H1 (cell line): ENCODE data around the gene NXPH2. TPM values are rescaled to one million over a fixed set of nuclear protein-coding genes. Genes with fewer than 3 reads are reported as not detected.

ENCODE experiments used
- CTCF ChIA-PET: fragments of 300-600 bp; sonication (Branson Sonifier 250); formaldehyde crosslinking; loops from one replicate; lab custom pipeline; 2021; ENCODE audit not compliant: partially characterized antibody; lab: Charles Lee
- POLR2A ChIA-PET: fragments of 300-600 bp; sonication (Branson Sonifier 250); formaldehyde crosslinking; loops from one replicate; lab custom pipeline; 2021; ENCODE audit warnings: inconsistent platforms; ENCODE audit not compliant: partially characterized antibody; lab: Charles Lee
- DNase-seq, 2 experiments: peaks; one replicate each; pipeline versions ENCODE4 v3.0.0 to v3.0.0-alpha.2; 2010 to 2022; ENCODE audit warnings: low spot score in 2 of 2, low read depth in 1 of 2, mixed read lengths in 1 of 2
- FAIRE-seq: peaks from 2 replicates; lab custom pipeline; 2011; peaks lifted over from hg19 to GRCh38; lab: Jason Lieb, UNC
- H2AFZ ChIP-seq: 2 replicates; pipeline ENCODE4 v1.8.1; 2012; ENCODE audit warnings: low read length, inconsistent platforms
- H2AK5ac ChIP-seq: 2 replicates; pipeline ENCODE4 v1.6.1; 2013; ENCODE audit warnings: low read depth, low read length
- H2BK120ac ChIP-seq: replicated peaks from 2 replicates; pipeline ENCODE3; 2013; ENCODE audit warnings: low read depth, low read length, inconsistent platforms
- H2BK12ac ChIP-seq: 2 replicates; pipeline ENCODE4 v1.6.1; 2013; ENCODE audit warnings: low read depth, low read length
- H2BK15ac ChIP-seq: 2 replicates; pipeline ENCODE4 v1.6.1; 2013; ENCODE audit warnings: low read length
- H2BK20ac ChIP-seq: 2 replicates; pipeline ENCODE4 v1.6.1; 2013; ENCODE audit warnings: low read length
- H2BK5ac ChIP-seq: 2 replicates; pipeline ENCODE4 v1.6.1; 2013; ENCODE audit warnings: low read depth, low read length
- H3K14ac ChIP-seq: 2 replicates; pipeline ENCODE4 v1.6.1; 2013; ENCODE audit warnings: inconsistent platforms; ENCODE audit not compliant: insufficient read length
- H3K18ac ChIP-seq: 2 replicates; pipeline ENCODE4 v1.6.1; 2013; ENCODE audit warnings: low read length; ENCODE audit errors: extremely low read depth
- H3K23ac ChIP-seq: 2 replicates; pipeline ENCODE4 v1.6.1; 2013; ENCODE audit warnings: inconsistent platforms; ENCODE audit not compliant: insufficient read length
- H3K23me2 ChIP-seq: 2 replicates; pipeline ENCODE4 v1.6.1; 2013; ENCODE audit warnings: low read depth, low read length
- H3K27ac ChIP-seq: 2 replicates; pipeline ENCODE4 v1.6.1; 2011; ENCODE audit warnings: low read depth, low read length, inconsistent platforms
- H3K27me3 ChIP-seq, 4 experiments: replicated peaks in 1 of 4; 1 replicate in 1 of 4; 2 replicates in 3 of 4; pipeline versions ENCODE4 v1.6.1 to v1.8.1; 2011 to 2013; ENCODE audit warnings: low read length in 3 of 4, mild to moderate bottlenecking in 3 of 4, inconsistent platforms in 2 of 4, mixed read lengths in 2 of 4, moderate library complexity in 1 of 4; ENCODE audit not compliant: control insufficient read depth in 3 of 4, insufficient read depth in 3 of 4; ENCODE audit errors: extremely low read depth in 1 of 4
- H3K36me3 ChIP-seq, 4 experiments: 2 replicates each; pipeline versions ENCODE4 v1.6.1 to v1.8.1; 2011 to 2013; ENCODE audit warnings: mild to moderate bottlenecking in 4 of 4, low read length in 3 of 4, moderate library complexity in 2 of 4, control low read depth in 1 of 4, inconsistent platforms in 1 of 4; ENCODE audit not compliant: insufficient read depth in 4 of 4, control insufficient read depth in 2 of 4
- H3K4ac ChIP-seq: replicated peaks from 2 replicates; pipeline ENCODE3; 2013; ENCODE audit warnings: low read length, low read depth, mixed read lengths, inconsistent platforms; ENCODE audit not compliant: insufficient read length
- H3K4me1 ChIP-seq, 4 experiments: replicated peaks in 1 of 4; 1 replicate in 1 of 4; 2 replicates in 3 of 4; pipeline versions ENCODE4 v1.6.1 to v1.8.1; 2011 to 2013; ENCODE audit warnings: low read length in 3 of 4, inconsistent platforms in 2 of 4, mixed read lengths in 1 of 4; ENCODE audit not compliant: insufficient read depth in 4 of 4, control insufficient read depth in 3 of 4
- H3K4me2 ChIP-seq, 2 experiments: 2 replicates each; pipeline versions ENCODE4 v1.6.1 to v1.8.1; 2011 to 2013; ENCODE audit warnings: low read depth in 2 of 2, low read length in 2 of 2, control low read depth in 1 of 2, inconsistent platforms in 1 of 2, mild to moderate bottlenecking in 1 of 2; ENCODE audit not compliant: insufficient read depth in 1 of 2
- H3K4me3 ChIP-seq, 4 experiments: fragments of 200-600, 300-600 bp in 1 of 4; sonication (generic), shearing (Covaris generic), sonication (Bioruptor Twin) in 1 of 4; 2 replicates each; pipeline versions ENCODE4 v1.5.1 to v1.8.1; 2011 to 2016; ENCODE audit warnings: low read length in 4 of 4, low read depth in 3 of 4, control low read depth in 2 of 4, inconsistent platforms in 2 of 4, mild to moderate bottlenecking in 2 of 4, mixed read lengths in 1 of 4, moderate library complexity in 1 of 4; ENCODE audit not compliant: insufficient read depth in 2 of 4; ENCODE audit errors: extremely low read depth in 1 of 4
- H3K56ac ChIP-seq: replicated peaks from 2 replicates; pipeline ENCODE3; 2013; ENCODE audit warnings: low read depth, mild to moderate bottlenecking, mixed read lengths, low read length, inconsistent platforms; ENCODE audit not compliant: insufficient read length
- H3K79me1 ChIP-seq: 2 replicates; pipeline ENCODE4 v1.6.1; 2013; ENCODE audit warnings: low read depth, low read length, control low read depth
- H3K79me2 ChIP-seq, 2 experiments: 2 replicates each; pipeline versions ENCODE4 v1.6.1 to v1.8.1; 2012 to 2013; ENCODE audit warnings: low read length in 2 of 2, mild to moderate bottlenecking in 2 of 2, inconsistent platforms in 1 of 2; ENCODE audit not compliant: insufficient read depth in 2 of 2, control insufficient read depth in 1 of 2
- H3K9ac ChIP-seq, 4 experiments: replicated peaks in 1 of 4; 1 replicate in 1 of 4; 2 replicates in 3 of 4; pipeline versions ENCODE4 v1.6.1 to v1.8.1; 2011 to 2013; ENCODE audit warnings: low read depth in 3 of 4, low read length in 3 of 4, control low read depth in 2 of 4, mild to moderate bottlenecking in 2 of 4, moderate library complexity in 2 of 4, inconsistent platforms in 1 of 4; ENCODE audit errors: extremely low read depth in 1 of 4
- H3K9me3 ChIP-seq, 2 experiments: 2 replicates each; pipeline versions ENCODE4 v1.6.1 to v1.8.1; 2012 to 2013; ENCODE audit warnings: mild to moderate bottlenecking in 2 of 2, moderate library complexity in 2 of 2, control low read depth in 1 of 2, inconsistent platforms in 1 of 2, low read depth in 1 of 2, low read length in 1 of 2, mixed read lengths in 1 of 2; ENCODE audit not compliant: insufficient read depth in 2 of 2
- H4K20me1 ChIP-seq, 2 experiments: replicated peaks in 1 of 2; 2 replicates each; pipeline versions ENCODE3 to v1.8.1; 2011 to 2013; ENCODE audit warnings: inconsistent platforms in 2 of 2, low read length in 2 of 2, mild to moderate bottlenecking in 1 of 2; ENCODE audit not compliant: insufficient read depth in 2 of 2, control insufficient read depth in 1 of 2
- H4K5ac ChIP-seq: 2 replicates; pipeline ENCODE4 v1.6.1; 2013; ENCODE audit warnings: low read length, low read depth, mixed read lengths, inconsistent platforms; ENCODE audit not compliant: insufficient read length
- H4K8ac ChIP-seq: 2 replicates; pipeline ENCODE4 v1.8.0; 2013; ENCODE audit warnings: mild to moderate bottlenecking, moderate library complexity, low read length, inconsistent platforms; ENCODE audit not compliant: insufficient read depth; ENCODE audit errors: extremely low read depth
- H4K91ac ChIP-seq: replicated peaks from 2 replicates; pipeline ENCODE3; 2013; ENCODE audit warnings: low read length, mixed read lengths, inconsistent platforms; ENCODE audit not compliant: insufficient read length
- ATF3 ChIP-seq: IDR thresholded peaks from 2 replicates; pipeline ENCODE4 v1.6.1; 2011; ENCODE audit warnings: low read depth, mild to moderate bottlenecking, low read length; ENCODE audit not compliant: insufficient read depth
- BCL11A ChIP-seq, 2 experiments: IDR thresholded peaks; one replicate each; pipeline ENCODE4 v1.6.1; 2011; ENCODE audit warnings: low read depth in 2 of 2, low read length in 2 of 2, mild to moderate bottlenecking in 2 of 2
- CEBPB ChIP-seq: IDR thresholded peaks from 2 replicates; pipeline ENCODE4 v1.6.1; 2012; ENCODE audit warnings: low read depth, low read length
- EZH2 ChIP-seq: fragments of 200-600 bp; sonication (generic); IDR thresholded peaks from 2 replicates; pipeline ENCODE4 v1.7.1; 2012; ENCODE audit warnings: low read depth, mild to moderate bottlenecking, moderate library complexity, low read length, inconsistent platforms; ENCODE audit not compliant: severe bottlenecking
- MAX ChIP-seq: IDR thresholded peaks from 2 replicates; pipeline ENCODE4 v1.6.1; 2012; ENCODE audit warnings: inconsistent platforms
- PHF8 ChIP-seq: fragments of 200-600 bp; sonication (generic); conservative IDR thresholded peaks from 2 replicates; pipeline ENCODE4 v1.7.1; 2012; ENCODE audit warnings: low read depth, mild to moderate bottlenecking, inconsistent platforms, low read length, moderate library complexity
- POU5F1 ChIP-seq: IDR thresholded peaks from 2 replicates; pipeline ENCODE4 v1.6.1; 2011; ENCODE audit warnings: low read depth, mild to moderate bottlenecking, low read length, moderate library complexity
- TAF1 ChIP-seq: IDR thresholded peaks from 2 replicates; pipeline ENCODE4 v1.6.1; 2011; ENCODE audit warnings: mild to moderate bottlenecking, low read depth, low read length
- TBP ChIP-seq: IDR thresholded peaks from 2 replicates; pipeline ENCODE4 v1.6.1; 2011; ENCODE audit warnings: low read depth, low read length, improper control_type of control experiment
- TEAD4 ChIP-seq: IDR thresholded peaks from 2 replicates; pipeline ENCODE4 v1.6.1; 2012; ENCODE audit warnings: low read depth, low read length, inconsistent platforms, mixed read lengths
- YY1 ChIP-seq: IDR thresholded peaks from 2 replicates; pipeline ENCODE4 v1.6.1; 2011; ENCODE audit warnings: low read depth, mild to moderate bottlenecking, low read length
- WGBS, 2 experiments: shearing (Covaris generic) in 1 of 2; methylation state at CpG; one replicate each; pipeline versions ENCODE4 v1.1.6 to v1.1.7; 2013 to 2015; ENCODE audit warnings: low lambda C conversion rate in 2 of 2, mixed read lengths in 2 of 2, inconsistent platforms in 1 of 2, low coverage in 1 of 2, missing lambda C conversion rate in 1 of 2; ENCODE audit not compliant: insufficient replicate concordance in 2 of 2, insufficient coverage in 1 of 2, insufficient read length in 1 of 2; ENCODE audit errors: extremely low coverage in 1 of 2, missing lambda C conversion rate in 1 of 2; 5-methylcytosine and 5-hydroxymethylcytosine counted together
- polyA plus RNA-seq, 7 experiments: library from polyadenylated mRNA; depleted of rRNA in 3 of 7; stranded (reverse) in 5 of 7; unstranded in 2 of 7; fragments of >200 nt in 5 of 7; fragments of 200-250 nt in 2 of 7; gene quantifications; 1 replicate in 5 of 7; 2 replicates in 1 of 7; 4 replicates in 1 of 7; pipeline versions ENCODE4 v1.2.1 to v1.2.3, GENCODE V29; 2011 to 2013; ENCODE audit warnings: missing spikeins in 2 of 7, mixed read lengths in 2 of 7
- total RNA-seq: library from RNA; stranded (reverse); fragmentation: NEBNext Ultra II Directional; extraction: Animal tissue kit (Norgen Biotek cat#: 25700); gene quantifications from 2 replicates; pipeline ENCODE4 v1.2.1, GENCODE V29; 2021

The NXPH2 gene
- total and polyA plus RNA-seq, 2 of the 8 experiments (the other 6 are each of a cell fraction or from before 2014, with no cell fraction given), result 1.9 to 6.9 TPM

GRCh38 chr2:138777996-138778395 is 2.2 kb downstream of the NXPH2 start:
- H4K91ac ChIP-seq, result no peak overlapping the region
- no peak overlapping the region for H3K56ac ChIP-seq
- peaks cover 0 to 54% of the 10 kb centered on the region in 2 experiments; a peak in 2 of 4 replicates for H3K79me2 ChIP-seq
- peak overlapping the region; percentile 49 for H4K5ac ChIP-seq
- peak overlapping the region; percentile 88 to 95 for H3K4me2 ChIP-seq
- H3K14ac ChIP-seq, result no peak overlapping the region
- no peaks in the 10 kb centered on the region for H3K79me1 ChIP-seq
- no peak overlapping the region for H3K4ac ChIP-seq
- CTCF ChIA-PET, result interaction anchor here (0.8 to 1.9 kb wide), 4 partner anchors 8 to 37 kb away, joined by 3 to 6 read pairs (median 4); no protein-coding TSS in a partner anchor
- H2AFZ ChIP-seq, result no peak overlapping the region
- H3K4me3 ChIP-seq, result peak overlapping the region in 3 of 4 experiments; percentile 68 to 79 (median 70); a peak in 3 of 8 replicates
- no peaks in the 10 kb centered on the region for H3K36me3 ChIP-seq
- H3K27me3 ChIP-seq, result peaks cover 5 to 38% (median 26%) of the 10 kb centered on the region in 4 experiments
- H4K8ac ChIP-seq, result no peak overlapping the region
- no peak overlapping the region for H2BK5ac ChIP-seq
- DNase-seq (peak in 1 of 2 experiments; percentile 66), FAIRE-seq (peak; percentile 98)
- no peak overlapping the region; the same call in 1 of the 2 replicates for H3K18ac ChIP-seq
- no peak overlapping the region for H2BK12ac ChIP-seq
- H2BK120ac ChIP-seq, result no peak overlapping the region
- WGBS, 2 experiments, result 2% methylated on average over 2 of the region's 2 CpGs; no CpG with 5 or more reads in 1 of the 2 experiments
- no peak overlapping the region for H2BK15ac ChIP-seq
- no peaks in the 10 kb centered on the region for H4K20me1 ChIP-seq
- no peak overlapping the region for H2AK5ac ChIP-seq
- no peak overlapping the region for H3K27ac ChIP-seq
- peaks cover 16% of the 10 kb centered on the region; the same call in 1 of the 2 replicates for H3K23me2 ChIP-seq
- H3K4me1 ChIP-seq, result peaks cover 2 to 17% (median 11%) of the 10 kb centered on the region in 4 experiments; a peak in 5 of 7 replicates
- H3K9me3 ChIP-seq, result no peaks in the 10 kb centered on the region
- no peak overlapping the region for H3K23ac ChIP-seq
- no peak overlapping the region for H3K9ac ChIP-seq
- H2BK20ac ChIP-seq, result no peak overlapping the region
- POLR2A ChIA-PET, result interaction anchor here (1.0 kb wide), 1 partner anchor 168 kb away, joined by 4 read pairs; no protein-coding TSS in a partner anchor
- TF ChIP-seq BCL11A (IDR thresholded peaks at IDR 0.05; ENCODE audit: low read depth in 2 of 2, low read length in 2 of 2) (peak; percentile 91 to 93), TAF1 (no peak), TEAD4 (peak; percentile 100), YY1 (peak; percentile 80), CEBPB (0 out of 2 replicates have a peak, but pooled peaks have one; percentile 13), ATF3 (no peak), TBP (no peak), PHF8 (no peak), POU5F1 (peak; percentile 40; the same call in 1 of the 2 replicates), MAX (no peak), EZH2 (no peak)
